H1 (cell line): ENCODE results near the gene SUMF1. TPM values are rescaled to one million over a fixed set of nuclear protein-coding genes. Genes with fewer than 3 reads are reported as not detected.

Experiments
- CTCF ChIA-PET: fragments of 300-600 bp; sonication (Branson Sonifier 250); formaldehyde crosslinking; loops from one replicate; lab custom pipeline; 2021; ENCODE audit not compliant: partially characterized antibody; lab: Charles Lee
- POLR2A ChIA-PET: fragments of 300-600 bp; sonication (Branson Sonifier 250); formaldehyde crosslinking; loops from one replicate; lab custom pipeline; 2021; ENCODE audit warnings: inconsistent platforms; ENCODE audit not compliant: partially characterized antibody; lab: Charles Lee
- DNase-seq, 2 experiments: peaks; one replicate each; pipeline versions ENCODE4 v3.0.0 to v3.0.0-alpha.2; 2010 to 2022; ENCODE audit warnings: low spot score in 2 of 2, low read depth in 1 of 2, mixed read lengths in 1 of 2
- FAIRE-seq: peaks from 2 replicates; lab custom pipeline; 2011; peaks lifted over from hg19 to GRCh38; lab: Jason Lieb, UNC
- H2AFZ ChIP-seq: 2 replicates; pipeline ENCODE4 v1.8.1; 2012; ENCODE audit warnings: low read length, inconsistent platforms
- H2AK5ac ChIP-seq: 2 replicates; pipeline ENCODE4 v1.6.1; 2013; ENCODE audit warnings: low read depth, low read length
- H2BK120ac ChIP-seq: replicated peaks from 2 replicates; pipeline ENCODE3; 2013; ENCODE audit warnings: low read depth, low read length, inconsistent platforms
- H2BK12ac ChIP-seq: 2 replicates; pipeline ENCODE4 v1.6.1; 2013; ENCODE audit warnings: low read depth, low read length
- H2BK15ac ChIP-seq: 2 replicates; pipeline ENCODE4 v1.6.1; 2013; ENCODE audit warnings: low read length
- H2BK20ac ChIP-seq: 2 replicates; pipeline ENCODE4 v1.6.1; 2013; ENCODE audit warnings: low read length
- H2BK5ac ChIP-seq: 2 replicates; pipeline ENCODE4 v1.6.1; 2013; ENCODE audit warnings: low read depth, low read length
- H3K14ac ChIP-seq: 2 replicates; pipeline ENCODE4 v1.6.1; 2013; ENCODE audit warnings: inconsistent platforms; ENCODE audit not compliant: insufficient read length
- H3K18ac ChIP-seq: 2 replicates; pipeline ENCODE4 v1.6.1; 2013; ENCODE audit warnings: low read length; ENCODE audit errors: extremely low read depth
- H3K23ac ChIP-seq: 2 replicates; pipeline ENCODE4 v1.6.1; 2013; ENCODE audit warnings: inconsistent platforms; ENCODE audit not compliant: insufficient read length
- H3K23me2 ChIP-seq: 2 replicates; pipeline ENCODE4 v1.6.1; 2013; ENCODE audit warnings: low read depth, low read length
- H3K27ac ChIP-seq: 2 replicates; pipeline ENCODE4 v1.6.1; 2011; ENCODE audit warnings: low read depth, low read length, inconsistent platforms
- H3K27me3 ChIP-seq, 4 experiments: replicated peaks in 1 of 4; 1 replicate in 1 of 4; 2 replicates in 3 of 4; pipeline versions ENCODE4 v1.6.1 to v1.8.1; 2011 to 2013; ENCODE audit warnings: low read length in 3 of 4, mild to moderate bottlenecking in 3 of 4, inconsistent platforms in 2 of 4, mixed read lengths in 2 of 4, moderate library complexity in 1 of 4; ENCODE audit not compliant: control insufficient read depth in 3 of 4, insufficient read depth in 3 of 4; ENCODE audit errors: extremely low read depth in 1 of 4
- H3K36me3 ChIP-seq, 4 experiments: 2 replicates each; pipeline versions ENCODE4 v1.6.1 to v1.8.1; 2011 to 2013; ENCODE audit warnings: mild to moderate bottlenecking in 4 of 4, low read length in 3 of 4, moderate library complexity in 2 of 4, control low read depth in 1 of 4, inconsistent platforms in 1 of 4; ENCODE audit not compliant: insufficient read depth in 4 of 4, control insufficient read depth in 2 of 4
- H3K4ac ChIP-seq: replicated peaks from 2 replicates; pipeline ENCODE3; 2013; ENCODE audit warnings: low read length, low read depth, mixed read lengths, inconsistent platforms; ENCODE audit not compliant: insufficient read length
- H3K4me1 ChIP-seq, 4 experiments: replicated peaks in 1 of 4; 1 replicate in 1 of 4; 2 replicates in 3 of 4; pipeline versions ENCODE4 v1.6.1 to v1.8.1; 2011 to 2013; ENCODE audit warnings: low read length in 3 of 4, inconsistent platforms in 2 of 4, mixed read lengths in 1 of 4; ENCODE audit not compliant: insufficient read depth in 4 of 4, control insufficient read depth in 3 of 4
- H3K4me2 ChIP-seq, 2 experiments: 2 replicates each; pipeline versions ENCODE4 v1.6.1 to v1.8.1; 2011 to 2013; ENCODE audit warnings: low read depth in 2 of 2, low read length in 2 of 2, control low read depth in 1 of 2, inconsistent platforms in 1 of 2, mild to moderate bottlenecking in 1 of 2; ENCODE audit not compliant: insufficient read depth in 1 of 2
- H3K4me3 ChIP-seq, 4 experiments: fragments of 200-600, 300-600 bp in 1 of 4; sonication (generic), shearing (Covaris generic), sonication (Bioruptor Twin) in 1 of 4; 2 replicates each; pipeline versions ENCODE4 v1.5.1 to v1.8.1; 2011 to 2016; ENCODE audit warnings: low read length in 4 of 4, low read depth in 3 of 4, control low read depth in 2 of 4, inconsistent platforms in 2 of 4, mild to moderate bottlenecking in 2 of 4, mixed read lengths in 1 of 4, moderate library complexity in 1 of 4; ENCODE audit not compliant: insufficient read depth in 2 of 4; ENCODE audit errors: extremely low read depth in 1 of 4
- H3K56ac ChIP-seq: replicated peaks from 2 replicates; pipeline ENCODE3; 2013; ENCODE audit warnings: low read depth, mild to moderate bottlenecking, mixed read lengths, low read length, inconsistent platforms; ENCODE audit not compliant: insufficient read length
- H3K79me1 ChIP-seq: 2 replicates; pipeline ENCODE4 v1.6.1; 2013; ENCODE audit warnings: low read depth, low read length, control low read depth
- H3K79me2 ChIP-seq, 2 experiments: 2 replicates each; pipeline versions ENCODE4 v1.6.1 to v1.8.1; 2012 to 2013; ENCODE audit warnings: low read length in 2 of 2, mild to moderate bottlenecking in 2 of 2, inconsistent platforms in 1 of 2; ENCODE audit not compliant: insufficient read depth in 2 of 2, control insufficient read depth in 1 of 2
- H3K9ac ChIP-seq, 4 experiments: replicated peaks in 1 of 4; 1 replicate in 1 of 4; 2 replicates in 3 of 4; pipeline versions ENCODE4 v1.6.1 to v1.8.1; 2011 to 2013; ENCODE audit warnings: low read depth in 3 of 4, low read length in 3 of 4, control low read depth in 2 of 4, mild to moderate bottlenecking in 2 of 4, moderate library complexity in 2 of 4, inconsistent platforms in 1 of 4; ENCODE audit errors: extremely low read depth in 1 of 4
- H3K9me3 ChIP-seq, 2 experiments: 2 replicates each; pipeline versions ENCODE4 v1.6.1 to v1.8.1; 2012 to 2013; ENCODE audit warnings: mild to moderate bottlenecking in 2 of 2, moderate library complexity in 2 of 2, control low read depth in 1 of 2, inconsistent platforms in 1 of 2, low read depth in 1 of 2, low read length in 1 of 2, mixed read lengths in 1 of 2; ENCODE audit not compliant: insufficient read depth in 2 of 2
- H4K20me1 ChIP-seq, 2 experiments: replicated peaks in 1 of 2; 2 replicates each; pipeline versions ENCODE3 to v1.8.1; 2011 to 2013; ENCODE audit warnings: inconsistent platforms in 2 of 2, low read length in 2 of 2, mild to moderate bottlenecking in 1 of 2; ENCODE audit not compliant: insufficient read depth in 2 of 2, control insufficient read depth in 1 of 2
- H4K5ac ChIP-seq: 2 replicates; pipeline ENCODE4 v1.6.1; 2013; ENCODE audit warnings: low read length, low read depth, mixed read lengths, inconsistent platforms; ENCODE audit not compliant: insufficient read length
- H4K8ac ChIP-seq: 2 replicates; pipeline ENCODE4 v1.8.0; 2013; ENCODE audit warnings: mild to moderate bottlenecking, moderate library complexity, low read length, inconsistent platforms; ENCODE audit not compliant: insufficient read depth; ENCODE audit errors: extremely low read depth
- H4K91ac ChIP-seq: replicated peaks from 2 replicates; pipeline ENCODE3; 2013; ENCODE audit warnings: low read length, mixed read lengths, inconsistent platforms; ENCODE audit not compliant: insufficient read length
- BACH1 ChIP-seq: IDR thresholded peaks from 2 replicates; pipeline ENCODE4 v1.6.1; 2012; ENCODE audit warnings: low read length, improper control_type of control experiment
- CBX5 ChIP-seq: fragments of 300-800, 300-1000 bp; sonication (generic); IDR thresholded peaks from 2 replicates; pipeline ENCODE4 v1.7.1; 2016; ENCODE audit warnings: antibody characterized with exemption, low read length, low read depth
- CBX8 ChIP-seq: fragments of 300-800, 300-1000 bp; sonication (generic); IDR thresholded peaks from 2 replicates; pipeline ENCODE4 v1.7.1; 2016; ENCODE audit warnings: low read depth, low read length, borderline replicate concordance
- CHD1 ChIP-seq: IDR thresholded peaks from 2 replicates; pipeline ENCODE4 v1.6.1; 2012; ENCODE audit warnings: low read depth, low read length, improper control_type of control experiment
- EP300 ChIP-seq, 2 experiments: IDR thresholded peaks; 1 replicate in 1 of 2; 2 replicates in 1 of 2; pipeline ENCODE4 v1.6.1; 2011 to 2012; ENCODE audit warnings: low read depth in 2 of 2, low read length in 2 of 2, mild to moderate bottlenecking in 2 of 2, borderline replicate concordance in 1 of 2, inconsistent platforms in 1 of 2, moderate library complexity in 1 of 2
- KDM4A ChIP-seq: IDR thresholded peaks from one replicate; pipeline ENCODE4 v1.7.1; 2012; ENCODE audit warnings: low read depth, mild to moderate bottlenecking, moderate library complexity, low read length, inconsistent platforms; ENCODE audit not compliant: severe bottlenecking
- SIRT6 ChIP-seq: IDR thresholded peaks from one replicate; pipeline ENCODE4 v1.7.1; 2012; ENCODE audit warnings: low read length, inconsistent platforms
- SP2 ChIP-seq: IDR thresholded peaks from 2 replicates; pipeline ENCODE4 v1.6.1; 2012; ENCODE audit warnings: mild to moderate bottlenecking, low read length, inconsistent platforms
- SRF ChIP-seq: IDR thresholded peaks from 2 replicates; pipeline ENCODE4 v1.6.1; 2011; ENCODE audit warnings: mild to moderate bottlenecking, low read depth, low read length, moderate library complexity
- TEAD4 ChIP-seq: IDR thresholded peaks from 2 replicates; pipeline ENCODE4 v1.6.1; 2012; ENCODE audit warnings: low read depth, low read length, inconsistent platforms, mixed read lengths
- WGBS, 2 experiments: shearing (Covaris generic) in 1 of 2; methylation state at CpG; one replicate each; pipeline versions ENCODE4 v1.1.6 to v1.1.7; 2013 to 2015; ENCODE audit warnings: low lambda C conversion rate in 2 of 2, mixed read lengths in 2 of 2, inconsistent platforms in 1 of 2, low coverage in 1 of 2, missing lambda C conversion rate in 1 of 2; ENCODE audit not compliant: insufficient replicate concordance in 2 of 2, insufficient coverage in 1 of 2, insufficient read length in 1 of 2; ENCODE audit errors: extremely low coverage in 1 of 2, missing lambda C conversion rate in 1 of 2; 5-methylcytosine and 5-hydroxymethylcytosine counted together
- polyA plus RNA-seq, 7 experiments: library from polyadenylated mRNA; depleted of rRNA in 3 of 7; stranded (reverse) in 5 of 7; unstranded in 2 of 7; fragments of >200 nt in 5 of 7; fragments of 200-250 nt in 2 of 7; gene quantifications; 1 replicate in 5 of 7; 2 replicates in 1 of 7; 4 replicates in 1 of 7; pipeline versions ENCODE4 v1.2.1 to v1.2.3, GENCODE V29; 2011 to 2013; ENCODE audit warnings: missing spikeins in 2 of 7, mixed read lengths in 2 of 7
- total RNA-seq: library from RNA; stranded (reverse); fragmentation: NEBNext Ultra II Directional; extraction: Animal tissue kit (Norgen Biotek cat#: 25700); gene quantifications from 2 replicates; pipeline ENCODE4 v1.2.1, GENCODE V29; 2021
- TF ChIP-seq, protein P1 (sequence below): IDR thresholded peaks from 2 replicates; pipeline ENCODE4 v1.6.1; 2011; ENCODE audit warnings: low read length, improper control_type of control experiment

SUMF1 gene
- total and polyA plus RNA-seq, 2 of the 8 experiments (the other 6 are each of a cell fraction or from before 2014, with no cell fraction given), result 12.5 to 15.0 TPM

DNA sequence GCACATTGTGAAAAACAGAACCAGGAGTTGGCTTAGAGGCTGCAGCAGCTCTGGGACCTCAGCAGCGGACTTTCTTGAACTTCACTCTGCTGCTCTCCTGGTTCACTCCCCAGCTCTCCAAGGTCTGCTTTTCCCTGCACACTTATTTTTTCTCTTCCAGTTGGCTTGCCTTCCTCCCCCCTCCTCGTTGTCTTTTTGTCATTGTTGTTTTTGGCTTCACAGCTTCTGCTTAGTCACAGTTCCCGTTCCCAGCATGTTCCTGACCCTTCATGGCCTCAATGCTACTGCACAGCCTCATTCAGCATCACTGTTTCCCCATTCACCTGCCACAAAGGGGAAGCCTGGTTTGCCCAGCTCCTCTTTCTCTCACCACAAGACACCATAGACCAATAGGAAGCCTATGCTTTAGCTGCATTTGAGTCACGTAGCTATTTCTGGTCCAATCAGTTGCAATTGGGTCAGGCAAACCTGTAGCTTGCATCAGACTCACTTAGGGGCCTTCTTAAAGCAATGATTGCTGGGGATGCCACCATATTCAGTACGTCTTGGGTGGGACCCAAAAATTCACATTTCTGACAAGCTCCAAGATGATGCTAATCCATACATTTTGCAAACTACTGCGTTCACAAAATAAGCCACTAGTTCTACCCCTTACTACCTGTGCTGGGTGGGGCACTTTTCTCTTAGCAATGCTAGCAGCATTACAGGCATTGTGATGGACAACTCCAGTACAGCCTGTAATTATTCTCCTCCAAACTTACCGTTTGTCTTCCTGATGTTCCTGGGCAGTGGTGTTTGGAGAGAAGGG lies 7.8 kb upstream of the SUMF1 start:
- Histone ChIP-seq H3K4me2 (no peak overlapping the region; a peak in 1 of 4 replicates), H3K27ac (no peak overlapping the region), H4K91ac (no peak overlapping the region), H3K18ac (no peak overlapping the region), H3K4ac (no peak overlapping the region), H3K79me1 (no peaks in the 10 kb centered on the region), H4K20me1 (no peaks in the 10 kb centered on the region), H4K8ac (peak overlapping the region; percentile 28; the same call in 1 of the 2 replicates), H3K27me3 (no peaks in the 10 kb centered on the region), H2BK20ac (no peak overlapping the region), H3K23ac (no peak overlapping the region), H3K14ac (no peak overlapping the region), H3K9me3 (no peaks in the 10 kb centered on the region), H4K5ac (no peak overlapping the region), H3K36me3 (no peaks in the 10 kb centered on the region), H3K23me2 (0 out of 2 replicates have a peak, but pooled peaks cover 2% of the 10 kb centered on the region), H3K56ac (no peak overlapping the region), H2AK5ac (no peak overlapping the region), H2BK120ac (no peak overlapping the region), H2BK15ac (no peak overlapping the region), H3K4me3 (no peak overlapping the region), H3K4me1 (no peaks in the 10 kb centered on the region; a peak in 1 of 7 replicates), H3K79me2 (no peaks in the 10 kb centered on the region), H3K9ac (no peak overlapping the region), H2BK5ac (no peak overlapping the region), H2BK12ac (no peak overlapping the region), H2AFZ (peak overlapping the region; percentile 22; the same call in 1 of the 2 replicates)
- FAIRE-seq (no peak), DNase-seq (no peak)
- ChIA-PET CTCF (interaction anchor here (1.0 to 1.6 kb wide), 3 partner anchors 12 to 158 kb away, joined by 3 to 4 read pairs (median 3); no protein-coding TSS in a partner anchor), POLR2A (interaction anchor here (0.5 to 2.8 kb wide), 4 partner anchors 8 to 1325 kb away, joined by 3 to 26 read pairs (median 6); partner anchors contain the start of genes ITPR1 and SUMF1)
- 82% methylated on average over 7 of the region's 7 CpGs; no CpG with 5 or more reads in 1 of the 2 experiments for WGBS, 2 experiments
- no peak for TF ChIP-seq CBX5
- TF ChIP-seq, protein P1, sequence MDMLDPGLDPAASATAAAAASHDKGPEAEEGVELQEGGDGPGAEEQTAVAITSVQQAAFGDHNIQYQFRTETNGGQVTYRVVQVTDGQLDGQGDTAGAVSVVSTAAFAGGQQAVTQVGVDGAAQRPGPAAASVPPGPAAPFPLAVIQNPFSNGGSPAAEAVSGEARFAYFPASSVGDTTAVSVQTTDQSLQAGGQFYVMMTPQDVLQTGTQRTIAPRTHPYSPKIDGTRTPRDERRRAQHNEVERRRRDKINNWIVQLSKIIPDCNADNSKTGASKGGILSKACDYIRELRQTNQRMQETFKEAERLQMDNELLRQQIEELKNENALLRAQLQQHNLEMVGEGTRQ, result no peak
- TF ChIP-seq TEAD4, result no peak
- no peak for TF ChIP-seq SP2
- TF ChIP-seq EP300 (IDR thresholded peaks at IDR 0.05; ENCODE audit: borderline replicate concordance in 1 of 2, low read depth in 2 of 2, low read length in 2 of 2), result no peak
- TF ChIP-seq CHD1, result no peak
- TF ChIP-seq BACH1, result no peak
- no peak for TF ChIP-seq KDM4A
- TF ChIP-seq SIRT6, result no peak
- TF ChIP-seq CBX8, result no peak
- TF ChIP-seq SRF, result no peak
